Neural progenitor cell (in vitro differentiated cells): ENCODE measurements around the gene PODN. TPM values are rescaled to one million over a fixed set of nuclear protein-coding genes. Genes with fewer than 3 reads are reported as not detected.

ENCODE experiments used
- DNase-seq: peaks from one replicate; pipeline ENCODE4 v3.0.0-alpha.2; 2016; ENCODE audit warnings: low spot score
- H2AFZ ChIP-seq: fragments of 200-600 bp; sonication (generic); replicated peaks from 2 replicates; pipeline ENCODE4 v1.6.1; 2016; ENCODE audit warnings: antibody characterized with exemption
- H3F3A ChIP-seq: fragments of 200-600 bp; sonication (generic); 2 replicates; pipeline ENCODE4 v1.6.1; 2016; ENCODE audit warnings: antibody characterized with exemption, low read depth
- H3K27ac ChIP-seq: fragments of 200-600 bp; sonication (generic); 2 replicates; pipeline ENCODE4 v1.5.1; 2016; ENCODE audit warnings: mild to moderate bottlenecking
- H3K27me3 ChIP-seq: fragments of 200-600 bp; sonication (generic); 2 replicates; pipeline ENCODE4 v1.6.1; 2016; ENCODE audit warnings: mild to moderate bottlenecking, moderate library complexity
- H3K36me3 ChIP-seq: fragments of 200-600 bp; sonication (generic); 2 replicates; pipeline ENCODE4 v1.5.1; 2016
- H3K4me1 ChIP-seq: fragments of 200-600 bp; sonication (generic); 2 replicates; pipeline ENCODE4 v1.6.1; 2016; ENCODE audit warnings: mixed run types
- H3K4me2 ChIP-seq: fragments of 200-600 bp; sonication (generic); 2 replicates; pipeline ENCODE4 v1.6.1; 2016
- H3K4me3 ChIP-seq: fragments of 200-600 bp; sonication (generic); 2 replicates; pipeline ENCODE4 v1.5.1; 2016
- H3K79me2 ChIP-seq: fragments of 200-600 bp; sonication (generic); 2 replicates; pipeline ENCODE4 v1.6.1; 2016; ENCODE audit warnings: low read depth
- H3K9ac ChIP-seq: fragments of 200-600 bp; sonication (generic); 2 replicates; pipeline ENCODE4 v1.6.1; 2016
- H3K9me3 ChIP-seq: fragments of 200-600 bp; sonication (generic); 2 replicates; pipeline ENCODE4 v1.5.1; 2016; ENCODE audit warnings: low read depth
- H4K20me1 ChIP-seq: fragments of 200-600 bp; sonication (generic); 2 replicates; pipeline ENCODE4 v1.6.1; 2016; ENCODE audit warnings: low read depth
- H3K27ac Mint-ChIP-seq: 3 replicates; pipeline ENCODE4 v1.8.0; 2021; ENCODE audit warnings: mixed read lengths
- H3K27me3 Mint-ChIP-seq: 2 replicates; pipeline ENCODE4 v1.8.0; 2022; ENCODE audit warnings: low read depth, mild to moderate bottlenecking, inconsistent platforms, moderate library complexity, mixed read lengths; ENCODE audit not compliant: insufficient read depth
- H3K36me3 Mint-ChIP-seq: 3 replicates; pipeline ENCODE4 v1.8.0; 2021; ENCODE audit warnings: mixed read lengths
- H3K4me1 Mint-ChIP-seq: 3 replicates; pipeline ENCODE4 v1.8.0; 2021; ENCODE audit warnings: mixed read lengths
- H3K4me3 Mint-ChIP-seq: 3 replicates; pipeline ENCODE4 v1.8.0; 2021; ENCODE audit warnings: mild to moderate bottlenecking, moderate library complexity, mixed read lengths
- H3K9me3 Mint-ChIP-seq: 3 replicates; pipeline ENCODE4 v1.8.0; 2020; ENCODE audit warnings: mixed read lengths
- CTCF ChIP-seq: fragments of 200-600 bp; sonication (generic); IDR thresholded peaks from 2 replicates; pipeline ENCODE4 v1.5.1; 2017; ENCODE audit warnings: antibody characterized with exemption, mild to moderate bottlenecking
- EZH2 ChIP-seq: fragments of 200-600 bp; sonication (generic); IDR thresholded peaks from 2 replicates; pipeline ENCODE4 v1.6.1; 2017; ENCODE audit warnings: antibody characterized with exemption, mild to moderate bottlenecking, moderate library complexity
- EZH2phosphoT487 ChIP-seq: fragments of 200-600 bp; sonication (generic); IDR thresholded peaks from 2 replicates; pipeline ENCODE4 v1.6.1; 2017; ENCODE audit warnings: antibody characterized with exemption
- total RNA-seq: library from RNA; depleted of rRNA; stranded (reverse); fragments of >200 nt; gene quantifications from 2 replicates; pipeline ENCODE4 v1.2.3, GENCODE V29; 2015; ENCODE audit warnings: low replicate concordance

Gene PODN
- total RNA-seq, 1 donor from 2014 or later: not detected

- Histone ChIP-seq H3F3A (no peaks in the 10 kb centered on the region), H4K20me1 (no peaks in the 10 kb centered on the region), H3K79me2 (peaks cover 15% of the 10 kb centered on the region), H3K27me3 (no peaks in the 10 kb centered on the region), H3K4me1 (peaks cover 9% of the 10 kb centered on the region), H3K36me3 (no peaks in the 10 kb centered on the region), H3K9me3 (no peaks in the 10 kb centered on the region), H3K4me2 (no peak overlapping the region), H3K9ac (no peak overlapping the region), H3K27ac (no peak overlapping the region), H2AFZ (no peak overlapping the region), H3K4me3 (no peak overlapping the region)
- TF ChIP-seq EZH2phosphoT487: no peak
- TF ChIP-seq EZH2: no peak
- TF ChIP-seq CTCF: no peak
- peaks cover 3% of the 10 kb centered on the region for H3K27me3 Mint-ChIP-seq
- peaks cover 13% of the 10 kb centered on the region for H3K4me1 Mint-ChIP-seq
- H3K4me3 Mint-ChIP-seq: no peak overlapping the region
- DNase-seq: no peak
- no peaks in the 10 kb centered on the region for H3K36me3 Mint-ChIP-seq
- H3K9me3 Mint-ChIP-seq: no peaks in the 10 kb centered on the region
- H3K27ac Mint-ChIP-seq: no peak overlapping the region
Observed at GRCh38 chr1:53016705-53017104, 45.3 kb upstream of the PODN start.

- no peak overlapping the region for H2AFZ ChIP-seq
- DNase-seq: no peak
- Mint-ChIP-seq H3K27me3 (no peaks in the 10 kb centered on the region), H3K9me3 (no peaks in the 10 kb centered on the region), H3K36me3 (no peaks in the 10 kb centered on the region), H3K4me1 (peaks cover 7% of the 10 kb centered on the region), H3K4me3 (no peak overlapping the region), H3K27ac (no peak overlapping the region)
- H3K36me3 ChIP-seq: no peaks in the 10 kb centered on the region
- peaks cover 12% of the 10 kb centered on the region for H3K79me2 ChIP-seq
- peaks cover 13% of the 10 kb centered on the region for H3K4me1 ChIP-seq
- H3K4me3 ChIP-seq: no peak overlapping the region
- H4K20me1 ChIP-seq: peaks cover 12% of the 10 kb centered on the region
- H3F3A ChIP-seq: peaks cover 5% of the 10 kb centered on the region
- no peak overlapping the region for H3K4me2 ChIP-seq
- H3K27ac ChIP-seq: no peak overlapping the region
- H3K9me3 ChIP-seq: no peaks in the 10 kb centered on the region
- H3K27me3 ChIP-seq: no peaks in the 10 kb centered on the region
- no peak overlapping the region for H3K9ac ChIP-seq
- no peak for TF ChIP-seq EZH2phosphoT487
- TF ChIP-seq EZH2: no peak
- no peak for TF ChIP-seq CTCF
Observed at GRCh38 chr1:53020588-53020987, 41.4 kb upstream of the PODN start.

DNA sequence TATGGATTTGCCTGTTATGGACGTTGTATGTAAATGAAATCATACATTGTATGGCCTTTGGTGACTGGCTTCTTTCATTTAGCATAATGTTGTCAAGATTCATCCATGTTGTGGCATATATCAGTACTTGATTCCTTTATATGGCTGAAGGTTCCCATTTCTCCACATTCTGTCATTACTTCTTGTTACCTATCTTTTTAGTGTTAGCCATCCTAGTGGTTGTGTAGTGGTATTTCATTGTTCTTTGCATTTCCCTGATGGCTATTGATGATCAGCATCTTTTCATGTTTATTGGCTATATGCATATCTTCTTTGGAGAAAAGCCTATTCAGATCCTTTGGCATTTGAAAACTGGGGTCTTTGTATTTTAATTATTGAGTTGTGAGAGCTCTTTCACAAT lies 39.8 kb upstream of the PODN start:
- TF ChIP-seq EZH2phosphoT487: no peak
- TF ChIP-seq CTCF: no peak
- TF ChIP-seq EZH2: no peak
- peaks cover 4% of the 10 kb centered on the region for H3K79me2 ChIP-seq
- H3F3A ChIP-seq: peaks cover 5% of the 10 kb centered on the region
- H3K9me3 Mint-ChIP-seq: no peaks in the 10 kb centered on the region
- peaks cover 20% of the 10 kb centered on the region for H4K20me1 ChIP-seq
- H3K27me3 ChIP-seq: no peaks in the 10 kb centered on the region
- H3K4me3 ChIP-seq: no peak overlapping the region
- H3K9me3 ChIP-seq: no peaks in the 10 kb centered on the region
- no peak overlapping the region for H3K27ac ChIP-seq
- H3K27ac Mint-ChIP-seq: no peak overlapping the region
- H3K27me3 Mint-ChIP-seq: no peaks in the 10 kb centered on the region
- H3K36me3 Mint-ChIP-seq: no peaks in the 10 kb centered on the region
- H3K4me1 ChIP-seq: peaks cover 9% of the 10 kb centered on the region
- H3K9ac ChIP-seq: no peak overlapping the region
- H3K36me3 ChIP-seq: no peaks in the 10 kb centered on the region
- no peaks in the 10 kb centered on the region for H3K4me1 Mint-ChIP-seq
- no peak for DNase-seq
- no peak overlapping the region for H2AFZ ChIP-seq
- H3K4me3 Mint-ChIP-seq: no peak overlapping the region
- H3K4me2 ChIP-seq: no peak overlapping the region

- H3K27me3 ChIP-seq: no peaks in the 10 kb centered on the region
- peaks cover 5% of the 10 kb centered on the region for H3F3A ChIP-seq
- H3K36me3 ChIP-seq: no peaks in the 10 kb centered on the region
- H3K79me2 ChIP-seq: peaks cover 4% of the 10 kb centered on the region
- Mint-ChIP-seq H3K4me3 (no peak overlapping the region), H3K27ac (no peak overlapping the region), H3K9me3 (no peaks in the 10 kb centered on the region), H3K4me1 (no peaks in the 10 kb centered on the region), H3K36me3 (no peaks in the 10 kb centered on the region), H3K27me3 (no peaks in the 10 kb centered on the region)
- no peak overlapping the region for H3K9ac ChIP-seq
- H3K4me2 ChIP-seq: no peak overlapping the region
- no peak for DNase-seq
- no peak overlapping the region for H3K27ac ChIP-seq
- H3K4me1 ChIP-seq: peaks cover 9% of the 10 kb centered on the region
- H4K20me1 ChIP-seq: peaks cover 20% of the 10 kb centered on the region
- H3K4me3 ChIP-seq: no peak overlapping the region
- no peak overlapping the region for H2AFZ ChIP-seq
- H3K9me3 ChIP-seq: no peaks in the 10 kb centered on the region
- TF ChIP-seq CTCF (no peak), EZH2 (no peak), EZH2phosphoT487 (no peak)
Observed at GRCh38 chr1:53023546-53023945, 38.5 kb upstream of the PODN start.
